Retina (tissue), 1 donor: ENCODE data around the gene AK5.

Experiments used
- DNase-seq: peaks from one replicate; pipeline ENCODE4 v3.0.0-alpha.2; 2016

Gene AK5

DNA sequence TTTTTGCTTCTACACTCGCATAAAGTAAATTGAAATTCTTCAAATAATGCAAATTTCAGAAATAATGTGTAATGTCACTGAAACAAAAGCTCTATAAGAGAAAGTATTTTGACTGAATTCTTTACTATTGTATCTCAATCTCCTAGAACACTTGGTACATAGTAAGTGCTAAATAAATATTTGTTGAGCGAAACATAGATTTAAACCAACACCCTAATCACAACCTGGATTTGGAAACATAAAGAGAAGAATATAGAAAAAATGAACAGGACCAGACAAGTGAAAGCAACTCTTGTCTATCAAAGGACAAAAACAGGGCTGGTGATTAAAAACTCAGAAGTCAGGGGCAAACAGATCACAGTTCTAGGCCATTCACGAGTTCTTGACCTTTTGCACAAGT is 74.3 kb downstream of the AK5 start:
- no peak for DNase-seq

DNA sequence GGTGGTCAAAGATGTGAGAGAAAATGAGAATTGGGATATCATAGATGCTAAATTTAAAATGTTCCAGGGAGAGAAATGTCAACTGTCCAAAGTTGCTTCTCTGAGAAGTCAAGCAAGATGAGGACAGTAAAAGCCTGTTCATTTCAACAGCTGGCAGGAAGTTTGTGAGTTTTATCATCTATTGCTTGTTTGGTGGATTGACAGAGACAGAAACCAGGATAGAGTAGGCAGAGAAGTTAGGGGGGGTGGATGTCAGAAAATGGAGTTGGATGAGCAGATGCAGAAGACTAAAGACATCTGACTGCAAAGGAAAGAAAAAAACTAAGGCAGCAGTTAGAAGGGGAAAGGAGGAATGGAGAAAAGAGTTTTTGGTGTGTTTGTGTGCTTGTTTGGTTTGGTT is 78.4 kb downstream of the AK5 start:
- no peak for DNase-seq

DNA sequence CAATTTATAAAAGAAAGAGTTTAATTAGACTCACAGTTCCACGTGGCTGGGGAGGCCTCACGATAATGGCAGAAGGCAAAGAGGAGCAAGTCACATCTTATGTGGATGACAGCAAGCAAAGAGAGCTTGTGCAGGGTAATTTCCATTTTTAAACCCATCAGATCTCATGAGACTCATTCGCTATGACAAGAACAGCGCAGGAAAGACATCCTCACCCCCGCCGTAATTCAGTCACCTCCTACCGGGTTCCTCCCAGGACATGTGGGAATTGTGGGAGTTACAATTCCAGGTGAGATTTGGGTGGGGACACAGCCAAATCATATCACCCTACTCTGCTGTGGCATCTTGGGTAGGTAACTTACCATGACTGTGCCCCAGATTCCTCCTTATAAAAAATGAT is 79.8 kb downstream of the AK5 start:
- DNase-seq, result no peak

DNA sequence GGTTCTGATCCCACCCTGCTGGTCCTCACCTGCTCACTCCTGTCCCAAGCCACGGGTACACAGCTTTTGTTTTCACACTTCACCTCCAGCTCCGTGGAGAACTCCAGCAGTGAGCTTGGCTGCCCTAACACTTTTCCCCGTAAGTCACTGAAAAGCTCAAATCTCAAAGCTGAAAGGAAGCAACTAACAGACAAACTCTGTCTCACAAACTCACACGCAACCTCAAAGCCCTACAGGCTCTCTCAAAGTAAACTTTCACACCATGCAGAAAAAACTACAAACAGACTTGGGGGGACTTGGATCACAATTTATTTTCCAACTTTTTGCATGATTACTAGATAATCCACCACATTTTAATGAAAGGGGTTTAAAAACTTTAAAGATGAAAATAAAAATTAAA is 88.3 kb downstream of the AK5 start:
- DNase-seq, result no peak

DNA sequence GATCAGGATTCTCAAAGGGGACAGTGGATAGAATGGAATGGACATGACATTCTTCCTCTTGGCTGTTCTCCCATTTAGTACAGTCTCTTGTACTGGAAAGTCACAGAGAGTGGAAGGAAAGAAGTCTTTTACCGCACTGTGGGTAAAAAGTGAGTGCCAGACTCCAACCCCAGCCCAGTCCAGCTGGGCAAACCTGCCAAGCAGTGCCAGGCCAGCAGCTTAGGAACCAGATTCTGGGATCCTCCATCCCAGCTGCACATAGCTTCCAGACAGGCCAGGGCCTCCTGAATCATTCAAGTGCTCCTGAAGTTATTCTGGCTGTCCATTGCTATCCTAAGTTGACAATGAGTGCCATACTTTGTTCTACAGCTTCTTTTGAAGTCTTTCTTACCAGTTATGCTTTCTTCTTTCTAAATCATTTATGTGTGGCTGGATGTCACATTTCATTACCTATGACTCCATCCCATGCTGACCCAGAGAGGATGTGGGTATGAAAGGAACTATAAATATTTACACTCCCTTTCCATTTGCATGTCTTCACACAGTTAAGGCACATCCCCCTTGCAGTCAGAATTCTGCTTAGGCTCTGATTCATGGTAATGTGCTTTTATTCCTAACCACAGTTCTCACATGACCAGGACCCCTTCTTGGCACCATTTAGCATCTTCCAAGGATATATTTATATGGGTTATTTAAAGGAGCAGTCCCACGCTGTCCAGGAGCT is 88.9 kb downstream of the AK5 start:
- DNase-seq, result no peak

DNA sequence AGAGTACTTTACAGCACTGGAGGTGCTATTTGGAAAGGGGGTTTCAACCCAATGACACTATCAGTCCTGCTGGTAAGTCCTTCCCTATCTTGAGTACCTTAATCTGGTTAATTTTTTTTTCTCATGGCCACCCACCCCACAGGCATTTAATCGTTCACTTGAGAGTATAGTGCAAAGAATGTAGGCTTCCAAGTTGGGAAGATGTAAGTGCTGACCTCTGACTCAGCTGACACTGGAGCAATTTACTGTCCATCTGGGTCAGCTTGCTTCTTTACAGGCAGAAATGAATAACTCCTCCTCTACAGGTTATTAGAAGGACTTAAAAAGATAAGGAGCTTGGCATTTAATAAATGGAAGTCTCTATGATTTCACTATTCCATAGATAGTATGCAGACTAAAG is 89.6 kb downstream of the AK5 start:
- DNase-seq, result no peak

DNA sequence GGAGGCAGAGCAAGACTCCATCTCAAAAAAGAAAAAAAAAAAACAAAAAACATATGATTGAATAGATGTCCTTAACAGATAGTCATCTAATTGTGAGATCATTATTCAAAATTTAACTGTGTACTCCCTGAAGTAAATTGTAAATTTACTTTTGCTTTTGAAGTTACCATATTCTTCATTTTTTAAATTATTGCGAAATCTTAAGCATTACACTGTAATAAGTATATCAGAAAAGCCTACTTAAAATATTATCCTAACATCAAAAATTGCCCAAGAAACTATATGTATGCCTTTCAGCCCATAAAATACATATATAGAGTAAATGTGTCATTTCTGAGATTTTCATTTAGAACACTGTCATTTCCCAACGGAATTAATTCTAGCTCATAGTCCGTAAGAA is 91.9 kb downstream of the AK5 start:
- no peak for DNase-seq

DNA sequence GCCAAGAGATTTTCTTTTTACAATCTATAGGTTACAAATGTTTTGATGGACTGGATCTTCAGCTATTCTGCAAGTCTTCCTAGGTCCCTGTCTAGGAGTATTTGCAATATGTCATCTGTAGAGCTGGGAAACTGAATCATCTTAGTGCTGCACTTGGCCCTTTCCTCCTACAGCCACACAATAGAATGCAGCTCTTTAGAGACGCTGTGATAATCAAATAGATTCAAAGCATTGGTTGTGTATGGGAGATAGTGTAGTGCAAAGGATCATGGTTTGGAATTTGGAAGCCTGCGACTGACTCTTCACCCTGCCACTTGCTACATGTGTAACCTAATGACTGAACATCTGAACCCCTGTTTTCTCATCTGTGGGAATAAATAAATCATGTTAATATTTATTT is 93.7 kb downstream of the AK5 start:
- DNase-seq, result no peak

DNA sequence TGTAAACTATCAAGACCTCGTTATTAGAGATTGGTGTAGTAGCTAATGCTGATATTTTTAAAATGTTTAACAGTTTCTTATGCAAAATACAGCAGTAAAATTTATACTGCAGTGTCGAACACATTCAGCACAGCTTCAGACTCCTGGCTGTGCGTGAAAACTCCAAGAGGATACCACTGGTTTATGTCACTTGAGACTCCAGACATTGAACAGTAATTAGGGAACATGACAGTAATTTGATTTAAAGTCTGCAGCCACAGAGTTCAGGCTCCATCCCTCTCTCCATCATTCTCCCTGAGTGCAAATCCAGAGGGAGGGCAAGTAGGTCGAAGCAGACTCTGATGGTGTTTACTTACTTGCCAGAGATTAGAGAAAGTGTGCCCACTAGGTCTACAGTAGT is 94.2 kb downstream of the AK5 start:
- no peak for DNase-seq

DNA sequence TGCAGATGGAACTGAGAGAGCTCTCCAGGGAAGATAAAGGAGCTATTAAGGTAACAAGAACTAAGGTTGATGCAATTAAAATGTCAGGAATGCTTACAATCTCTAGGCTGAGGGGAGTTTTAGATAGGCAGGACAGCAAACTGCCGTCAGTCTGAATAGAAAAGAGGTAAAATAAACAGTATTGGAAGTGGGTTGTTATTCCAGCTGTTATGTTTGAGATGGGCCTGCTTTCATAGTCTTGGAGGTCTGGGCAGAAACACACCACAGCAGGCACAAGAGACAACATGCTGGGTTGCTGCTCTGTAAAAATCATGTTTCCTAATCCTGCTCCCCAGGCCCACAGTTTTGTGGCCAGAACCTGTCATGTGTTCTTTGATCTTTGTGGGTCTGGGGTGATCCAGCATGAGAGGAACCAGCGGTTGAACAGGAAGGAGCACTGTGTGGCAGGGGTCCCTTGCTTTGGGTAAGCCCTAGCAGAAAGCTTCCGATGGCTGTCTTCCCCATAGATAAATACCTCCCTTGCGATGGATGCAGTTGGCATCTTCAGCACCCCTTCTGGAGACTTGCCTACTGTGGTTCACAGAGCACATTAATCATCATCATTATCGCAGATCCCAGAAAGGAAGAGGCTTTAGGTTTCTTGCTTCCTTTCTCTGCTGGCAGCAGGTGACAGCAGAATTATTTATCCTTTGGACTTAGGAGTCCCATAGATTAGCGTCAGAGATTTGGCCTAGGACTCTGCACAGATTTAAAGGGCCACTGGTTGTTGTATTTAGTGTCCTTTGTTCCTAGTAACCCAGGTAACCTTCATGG is 97.1 kb downstream of the AK5 start:
- DNase-seq, result no peak

DNA sequence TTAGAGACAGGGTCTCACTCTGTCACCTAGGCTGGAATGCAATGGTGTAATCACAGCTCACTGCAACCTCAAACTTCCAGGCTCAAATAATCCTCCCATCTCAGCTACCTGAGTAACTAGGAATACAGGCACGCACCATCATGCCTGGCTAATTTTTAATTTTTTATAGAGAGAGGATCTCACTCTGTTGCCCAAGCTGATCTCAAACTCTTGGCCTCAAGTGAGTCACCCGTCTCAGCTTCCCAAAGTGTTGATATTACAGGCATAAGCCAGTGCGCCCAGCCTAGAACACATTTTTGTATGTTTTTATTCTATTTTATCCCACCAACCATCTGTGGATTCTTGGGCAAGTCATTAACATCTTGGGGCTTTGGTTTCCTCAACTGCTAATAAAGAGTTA is 100.5 kb downstream of the AK5 start:
- no peak for DNase-seq

DNA sequence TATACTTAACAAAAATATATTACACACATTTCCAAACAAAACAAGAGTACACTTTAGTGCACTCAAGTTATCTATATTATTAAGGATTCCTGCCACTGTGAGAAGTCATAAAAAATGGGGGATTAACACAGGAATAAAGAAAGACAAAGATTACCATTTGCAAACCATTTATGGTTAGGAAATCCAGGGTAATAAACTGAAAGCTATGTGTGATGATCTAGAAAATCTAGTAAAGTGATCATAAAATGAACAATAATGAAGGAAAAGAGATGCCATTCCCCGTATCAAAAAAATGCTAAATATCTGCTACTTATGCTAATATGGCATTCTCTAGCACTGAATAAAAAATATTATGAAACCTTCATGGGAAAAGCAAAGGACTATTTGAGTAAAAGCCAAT is 101.4 kb downstream of the AK5 start:
- DNase-seq, result no peak

DNA sequence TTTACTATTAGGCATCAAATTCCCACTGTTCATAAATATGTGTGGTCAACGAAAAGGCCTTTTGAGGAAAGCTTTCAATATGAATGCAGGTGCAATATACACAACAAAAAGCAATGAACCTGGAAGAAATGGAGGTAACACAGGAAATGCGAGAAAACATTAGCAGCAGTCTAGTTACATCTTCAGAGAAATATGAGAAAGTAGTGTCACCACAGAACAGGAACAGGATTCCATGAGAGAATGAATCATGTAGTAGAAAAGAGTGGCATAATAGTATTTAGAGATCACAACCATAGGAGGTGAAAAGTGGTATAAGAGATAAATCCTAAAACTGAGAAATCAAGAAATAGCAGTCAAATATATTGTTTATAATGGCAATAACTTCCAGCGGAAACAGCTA is 103.7 kb downstream of the AK5 start:
- no peak for DNase-seq

DNA sequence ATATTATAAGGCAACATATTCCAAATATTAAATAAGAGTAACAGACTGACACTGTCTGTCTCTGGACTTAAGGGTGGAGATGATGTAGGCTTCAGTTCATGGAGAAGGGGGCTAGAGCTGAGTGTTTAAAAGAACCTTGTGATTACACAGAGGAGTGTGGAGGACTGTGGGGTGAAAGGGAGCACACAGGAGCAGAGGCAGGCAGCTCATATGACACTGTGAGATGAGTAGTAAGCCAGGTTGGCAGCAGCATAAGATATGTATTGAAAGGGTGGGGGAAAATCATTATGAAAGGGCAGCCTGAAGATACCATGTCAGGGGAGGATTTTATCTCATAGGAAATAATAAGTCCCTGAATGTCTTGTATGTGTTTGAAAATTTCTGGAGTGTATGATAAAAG is 104.5 kb downstream of the AK5 start:
- no peak for DNase-seq

DNA sequence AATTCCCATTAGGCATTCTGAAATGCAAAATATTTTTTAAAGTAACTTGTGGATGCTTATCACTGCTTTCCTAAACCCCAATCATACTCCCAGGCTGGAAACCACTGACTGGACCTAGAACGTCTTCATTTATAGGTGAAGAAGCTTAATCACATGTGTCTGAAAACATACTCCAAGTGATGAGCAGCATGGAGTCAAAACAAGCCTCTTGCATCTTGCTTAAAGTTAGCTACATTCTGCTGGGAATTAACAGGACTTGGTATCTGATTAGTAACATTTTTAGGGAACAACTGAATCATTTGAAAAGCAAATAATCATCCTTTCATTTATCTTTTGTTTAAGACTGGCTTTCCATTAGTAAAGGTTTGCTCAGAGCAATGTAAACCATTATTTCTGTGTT is 105.7 kb downstream of the AK5 start:
- DNase-seq, result no peak

DNA sequence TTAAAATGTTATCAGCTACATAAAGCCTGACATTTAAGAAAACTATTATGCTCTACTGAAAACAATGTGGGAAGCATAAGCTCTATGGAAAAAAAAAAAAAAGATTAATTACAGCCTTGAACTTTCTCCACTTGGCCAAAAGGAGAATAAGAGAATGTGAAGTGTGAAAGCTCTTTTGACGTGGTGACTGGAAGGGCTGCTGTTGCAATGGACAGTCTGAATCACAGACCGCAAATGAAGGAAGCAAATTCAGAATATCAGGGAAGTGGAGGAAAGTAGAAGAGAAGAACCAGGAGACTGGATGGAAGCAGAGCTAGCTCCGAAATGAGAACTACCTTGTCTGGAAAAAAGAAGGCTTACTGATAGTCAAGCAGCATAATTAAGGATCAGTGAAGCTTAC is 106.8 kb downstream of the AK5 start:
- DNase-seq, result no peak

DNA sequence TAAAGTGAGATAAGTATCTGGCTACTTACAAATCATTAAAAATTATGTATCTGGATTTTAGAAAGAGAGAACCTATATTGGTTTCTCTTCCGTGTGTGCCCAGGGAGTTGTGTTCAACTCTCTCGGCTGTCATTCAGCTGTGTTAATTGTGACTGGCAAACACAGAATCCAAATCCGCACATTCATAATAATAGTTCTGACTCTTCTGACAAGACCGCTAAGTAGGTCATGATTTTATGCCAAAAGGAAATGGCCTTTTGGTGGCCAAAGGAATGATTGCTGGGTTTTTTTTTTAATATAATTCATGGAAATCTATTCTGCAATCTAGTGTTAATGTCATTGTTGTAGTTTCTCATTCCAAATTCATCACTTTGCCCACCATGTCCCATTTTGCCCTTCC is 110.7 kb downstream of the AK5 start:
- DNase-seq, result no peak

DNA sequence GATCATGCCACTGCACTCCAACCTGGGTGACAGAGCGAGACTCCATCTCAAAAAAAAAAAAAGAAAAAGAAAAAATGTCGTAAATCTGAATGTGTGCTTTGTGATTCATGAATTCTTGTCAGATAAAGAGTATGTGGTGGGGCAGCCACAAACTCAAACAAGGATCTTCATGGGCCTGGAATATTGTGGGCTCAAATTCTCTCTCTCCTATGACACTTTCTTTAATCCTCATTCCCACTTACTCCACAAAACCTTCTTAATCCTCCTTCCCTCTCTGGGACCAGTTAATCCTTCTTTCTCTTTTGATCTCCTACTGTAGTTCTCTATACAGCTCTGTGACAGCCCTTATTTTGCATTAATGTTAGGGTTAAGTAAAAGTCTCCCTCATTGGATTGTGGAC is 112.3 kb downstream of the AK5 start:
- DNase-seq, result no peak

DNA sequence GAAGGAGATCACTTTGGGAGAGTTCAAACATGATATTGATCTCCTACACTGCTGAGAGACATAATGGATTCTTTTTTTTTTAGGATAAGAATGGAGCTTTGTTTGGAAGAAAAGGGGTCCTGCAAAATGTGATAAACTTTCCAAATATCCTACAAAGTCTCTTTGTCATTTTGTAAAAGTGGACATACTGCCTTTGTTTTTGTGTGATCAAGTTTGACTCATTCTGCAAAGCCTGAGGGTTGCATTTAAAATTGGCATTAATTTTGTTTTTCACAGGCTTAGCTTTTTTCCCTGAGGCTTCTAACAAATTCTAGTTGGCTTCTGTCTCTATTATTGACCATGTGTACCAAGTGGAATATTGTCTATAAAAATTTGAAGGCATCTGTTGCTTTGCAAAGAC is 113.2 kb downstream of the AK5 start:
- no peak for DNase-seq

DNA sequence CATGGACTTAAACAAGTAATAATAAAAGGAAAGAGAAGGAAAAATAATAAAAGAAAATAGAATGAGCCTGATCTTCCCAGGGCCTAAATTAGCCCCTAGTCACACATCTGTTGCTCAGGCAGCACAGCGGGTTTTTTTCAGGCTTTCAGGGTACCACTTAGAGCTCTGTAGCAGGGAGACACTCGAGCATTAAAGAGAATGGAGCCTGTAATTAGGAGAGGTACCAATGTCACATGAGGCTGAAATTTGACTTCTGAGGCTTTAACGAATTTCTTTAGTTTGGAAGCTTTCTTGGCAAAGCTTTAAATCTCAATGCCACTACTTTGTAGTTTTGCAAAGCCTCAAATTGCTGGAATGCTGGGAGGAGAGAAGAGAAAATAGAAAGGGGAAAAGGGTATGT is 116.3 kb downstream of the AK5 start:
- no peak for DNase-seq

DNA sequence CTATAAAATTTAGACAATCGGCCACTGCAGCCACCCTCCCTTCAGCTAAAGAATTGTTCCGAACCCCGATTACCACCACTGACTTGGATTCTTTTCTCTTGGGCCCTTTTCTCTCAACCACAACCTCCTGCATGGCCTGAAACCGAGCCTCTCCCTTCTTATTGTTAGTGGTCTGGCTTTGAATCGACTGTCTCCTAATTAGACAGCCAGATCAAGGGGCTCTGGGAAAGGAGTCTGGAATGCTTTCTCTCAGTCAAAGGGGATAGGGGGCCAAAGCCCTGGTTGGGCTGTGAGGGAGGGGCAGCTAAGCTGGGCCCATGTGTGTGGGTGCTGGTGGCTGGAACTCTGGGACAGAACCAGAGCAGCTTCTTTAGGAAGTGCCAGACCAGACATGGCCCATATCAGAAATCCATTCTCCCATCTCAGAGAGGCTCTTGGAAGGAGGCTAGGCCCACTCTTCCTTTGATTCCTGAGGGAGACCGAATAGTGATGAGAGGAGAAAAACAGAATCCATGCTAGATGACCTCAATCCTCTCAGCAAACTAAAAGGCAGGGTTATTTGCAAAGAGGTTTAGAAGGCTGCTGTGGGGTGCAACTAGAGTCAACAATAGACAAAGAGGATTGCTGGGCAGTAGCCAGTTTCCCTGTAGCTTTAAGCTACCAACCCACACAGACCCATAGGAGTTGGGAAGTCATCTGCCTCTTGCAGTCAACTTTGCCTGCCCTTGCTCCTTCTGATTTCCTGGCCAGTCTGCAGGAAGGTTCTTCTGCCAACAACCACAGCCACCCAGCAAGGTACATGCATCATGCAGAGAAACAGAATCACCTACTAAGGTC is 117.6 kb downstream of the AK5 start:
- peak; percentile 43 for DNase-seq

DNA sequence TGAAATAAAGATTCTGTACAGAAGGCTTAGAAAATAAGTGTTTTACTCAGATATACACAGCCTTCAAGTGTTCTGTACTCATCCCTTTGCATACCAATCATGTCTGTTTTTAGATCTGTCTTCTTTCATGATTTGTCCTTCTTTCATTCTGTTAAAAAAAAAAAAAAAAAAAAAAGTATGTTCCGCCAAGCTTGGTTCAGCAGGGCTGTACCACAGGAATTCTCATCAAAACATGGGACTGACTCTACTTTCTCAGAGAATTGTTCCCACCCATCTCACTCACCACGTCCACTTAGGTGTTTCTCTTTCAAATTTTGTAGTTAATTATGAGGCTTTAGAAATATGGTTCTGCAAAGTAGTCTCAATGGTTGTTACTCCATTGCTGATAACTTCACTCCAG is 119.0 kb downstream of the AK5 start:
- no peak for DNase-seq

DNA sequence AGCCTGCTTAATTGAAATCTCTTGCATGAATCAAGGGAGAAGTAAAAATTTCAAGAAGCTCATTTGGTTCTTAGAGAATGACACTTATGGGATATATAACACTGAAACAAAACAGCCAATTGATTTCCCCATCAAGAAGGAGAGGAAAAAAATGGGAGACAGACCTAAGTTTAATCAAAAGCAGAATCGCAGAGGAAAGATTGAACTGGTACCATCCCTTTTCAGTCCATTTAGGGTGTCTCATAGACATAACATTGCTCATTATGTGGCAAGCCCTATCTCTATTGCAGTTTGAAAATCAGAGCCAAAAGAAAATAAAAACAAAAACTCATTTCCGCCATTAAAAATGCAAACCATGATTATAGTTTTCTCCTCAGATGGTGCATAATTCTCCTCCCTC is 119.6 kb downstream of the AK5 start:
- DNase-seq, result no peak

DNA sequence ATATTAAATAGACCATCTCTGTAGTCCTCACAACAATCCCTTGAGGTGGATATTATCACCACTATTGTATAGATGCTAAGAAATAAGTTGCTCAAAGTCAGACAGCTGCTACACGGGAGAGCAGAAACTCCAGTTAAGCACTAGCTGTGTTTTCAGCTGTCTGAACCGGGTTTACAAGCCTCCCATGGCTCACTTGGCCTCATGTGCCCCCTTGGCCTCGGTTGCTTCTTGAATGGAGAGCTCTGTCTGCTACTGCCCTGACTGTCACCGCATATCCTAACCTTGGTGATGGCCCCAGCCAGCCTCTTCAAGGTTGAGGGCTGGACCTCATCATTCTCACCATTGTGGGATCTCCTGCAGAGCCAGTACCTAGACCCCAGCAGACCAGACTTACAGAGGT is 123.4 kb downstream of the AK5 start:
- DNase-seq, result no peak
